A549 (cell line): ENCODE measurements around the gene MYLIP. TPM values are rescaled to one million over a fixed set of nuclear protein-coding genes. Genes with fewer than 3 reads are reported as not detected.
A peak's percentile ranks its signal among the peaks of the same experiment; 100 is the strongest.

Experiments
- ATAC-seq, 2 experiments: fragments of 200-7000 bp in 1 of 2; fragments of >200 bp in 1 of 2; cut with Nextera tagmentation in 1 of 2; cut with Tn5 transposase in 1 of 2; 3 replicates each; pipeline versions ENCODE4 v1.8.0 to v1.9.1; 2018 to 2020; ENCODE audit warnings: mild to moderate bottlenecking in 1 of 2, moderate library complexity in 1 of 2
- CTCF ChIA-PET: fragments of 300-600 bp; sonication (Branson Sonifier 250); formaldehyde crosslinking; extraction: SDS; loops from one replicate; lab custom pipeline; 2021; ENCODE audit warnings: antibody characterized with exemption, inconsistent platforms; lab: Yijun Ruan, JAX
- POLR2A ChIA-PET: fragments of 350-600 bp; formaldehyde crosslinking; extraction: SDS; loops from one replicate; lab custom pipeline; 2021; ENCODE audit warnings: antibody characterized with exemption, inconsistent platforms; lab: Yijun Ruan, JAX
- DNase-seq, 2 experiments: peaks; one replicate each; pipeline versions ENCODE4 v3.0.0 to v3.0.0-alpha.2; 2011 to 2016; ENCODE audit warnings: low read depth in 1 of 2, low spot score in 1 of 2
- FAIRE-seq: peaks from 2 replicates; lab custom pipeline; 2011; peaks lifted over from hg19 to GRCh38; lab: Jason Lieb, UNC
- H3K27ac ChIP-seq, 2 experiments: fragments of >200 bp; sonication (Bioruptor Twin); formaldehyde crosslinking; 3 replicates each; pipeline ENCODE4 v1.5.1; 2016 to 2017
- H3K4me1 ChIP-seq: fragments of >200 bp; sonication (Bioruptor Twin); formaldehyde crosslinking; 3 replicates; pipeline ENCODE4 v1.6.1; 2016
- H3K4me2 ChIP-seq: fragments of >200 bp; sonication (Bioruptor Twin); formaldehyde crosslinking; 3 replicates; pipeline ENCODE4 v1.6.1; 2016
- H3K4me3 ChIP-seq: fragments of >200 bp; sonication (Bioruptor Twin); formaldehyde crosslinking; 3 replicates; pipeline ENCODE4 v1.5.1; 2016
- H3K9me3 ChIP-seq: fragments of >200 bp; sonication (Bioruptor Twin); formaldehyde crosslinking; 3 replicates; pipeline ENCODE4 v1.6.1; 2016
- BHLHE40 ChIP-seq: IDR thresholded peaks from 2 replicates; pipeline ENCODE4 v1.6.1; 2012; ENCODE audit warnings: low read depth, low read length, inconsistent platforms
- CEBPB ChIP-seq, 2 experiments: fragments of >200 bp in 1 of 2; sonication (Bioruptor Twin) in 1 of 2; formaldehyde crosslinking in 1 of 2; IDR thresholded peaks; 2 replicates each; pipeline ENCODE4 v1.6.1; 2012 to 2016
- CTCF ChIP-seq: fragments of >200 bp; sonication (Bioruptor Twin); formaldehyde crosslinking; IDR thresholded peaks from 3 replicates; pipeline ENCODE4 v1.5.1; 2016
- GATA3 ChIP-seq: IDR thresholded peaks from 2 replicates; pipeline ENCODE4 v1.6.1; 2012; ENCODE audit warnings: borderline replicate concordance
- HOXA7 ChIP-seq: fragments of 250-450 bp; sonication (Bioruptor Pico); IDR thresholded peaks from 2 replicates; pipeline ENCODE4 v1.5.0; 2020; ENCODE audit warnings: mild to moderate bottlenecking, moderate library complexity
- KDM5A ChIP-seq: fragments of 200-600 bp; sonication (generic); IDR thresholded peaks from 2 replicates; pipeline ENCODE4 v1.6.1; 2016; ENCODE audit warnings: antibody characterized with exemption, mild to moderate bottlenecking
- MAFK ChIP-seq: fragments of 450-650 bp; IDR thresholded peaks from 2 replicates; pipeline ENCODE4 v1.6.1; 2014; ENCODE audit not compliant: partially characterized antibody
- MAZ ChIP-seq: fragments of 150-350 bp; IDR thresholded peaks from 2 replicates; pipeline ENCODE4 v1.6.1; 2014; ENCODE audit warnings: antibody characterized with exemption, low read depth, low read length, borderline replicate concordance
- MYC ChIP-seq: IDR thresholded peaks from 2 replicates; pipeline ENCODE4 v1.6.1; 2012; ENCODE audit warnings: mild to moderate bottlenecking, inconsistent platforms, low read length, improper control_type of control experiment, borderline replicate concordance
- NPAS2 ChIP-seq: fragments of 250-450 bp; sonication (Bioruptor Pico); IDR thresholded peaks from 2 replicates; pipeline ENCODE4 v1.8.0; 2022; ENCODE audit warnings: mild to moderate bottlenecking, moderate library complexity, borderline replicate concordance
- NR3C1 ChIP-seq: fragments of >200 bp; sonication (Bioruptor Twin); formaldehyde crosslinking; IDR thresholded peaks from 3 replicates; pipeline ENCODE4 v1.6.1; 2017
- PBX3 ChIP-seq: IDR thresholded peaks from 2 replicates; pipeline ENCODE4 v1.6.1; 2012
- PHF8 ChIP-seq: fragments of 200-600 bp; sonication (generic); IDR thresholded peaks from 2 replicates; pipeline ENCODE4 v1.6.1; 2016; ENCODE audit warnings: low read depth, mild to moderate bottlenecking, antibody characterized with exemption, moderate library complexity, borderline replicate concordance
- POLR2A ChIP-seq: IDR thresholded peaks from 2 replicates; pipeline ENCODE4 v1.6.1; 2012; ENCODE audit warnings: mild to moderate bottlenecking, low read length
- RFX5 ChIP-seq: fragments of 450-650 bp; IDR thresholded peaks from 2 replicates; pipeline ENCODE4 v1.7.1; 2014; ENCODE audit warnings: antibody characterized with exemption, mild to moderate bottlenecking, moderate library complexity
- SMC3 ChIP-seq: fragments of >200 bp; sonication (Bioruptor Twin); formaldehyde crosslinking; IDR thresholded peaks from 3 replicates; pipeline ENCODE4 v1.6.1; 2018; ENCODE audit warnings: inconsistent platforms
- TFCP2L1 ChIP-seq: fragments of 250-450 bp; sonication (Bioruptor Pico); IDR thresholded peaks from 2 replicates; pipeline ENCODE4 v1.5.0; 2021; ENCODE audit warnings: mild to moderate bottlenecking
- TP53 ChIP-seq: fragments of 250-450 bp; sonication (Bioruptor Pico); IDR thresholded peaks from 2 replicates; pipeline ENCODE4 v1.5.0; 2021; ENCODE audit warnings: mild to moderate bottlenecking, moderate library complexity
- ZNF302 ChIP-seq: fragments of 250-450 bp; sonication (Bioruptor Pico); IDR thresholded peaks from 2 replicates; pipeline ENCODE4 v1.9.0; 2021; ENCODE audit warnings: inconsistent platforms, mild to moderate bottlenecking, moderate library complexity
- WGBS: methylation state at CpG from one replicate; pipeline ENCODE4 v1.1.6; 2017; ENCODE audit errors: missing lambda C conversion rate; 5-methylcytosine and 5-hydroxymethylcytosine counted together
- polyA plus RNA-seq, 4 experiments: library from polyadenylated mRNA; depleted of rRNA in 3 of 4; stranded (reverse); fragments of >200 nt; fragmentation: RNase III in 1 of 4; extraction: RNeasy Plus Mini Kit Qiagen cat#74134 plus additional on column Dnase treatment in 1 of 4; gene quantifications; 2 replicates in 3 of 4; 3 replicates in 1 of 4; pipeline ENCODE4 v1.2.3, GENCODE V29; 2011 to 2017
- small RNA-seq, 6 experiments: library from RNA; depleted of rRNA; stranded (forward); fragments of <200 nt; gene quantifications; one replicate each; pipeline ENCODE3, GENCODE V24; 2012

MYLIP gene
- polyA plus RNA-seq, 2 of the 4 experiments (the other 2 are of a cell fraction), result 2.3 to 9.1 TPM

GRCh38 chr6:16196260-16196983 is 67.5 kb downstream of the MYLIP start:
- FAIRE-seq (no peak), DNase-seq (no peak), ATAC-seq (peak; percentile 39 to 58; a peak in 5 of 6 replicates)
- TF ChIP-seq SMC3 (no peak), TP53 (CRISPR knock-in tag) (no peak), KDM5A (no peak), CTCF (no peak), CEBPB (IDR thresholded peaks at IDR 0.05) (no peak), RFX5 (no peak), MAZ (no peak), POLR2A (no peak), NPAS2 (CRISPR knock-in tag) (no peak), MYC (no peak), ZNF302 (CRISPR knock-in tag) (no peak)
- ChIA-PET POLR2A (no interaction called here), CTCF (interaction anchor here (0.9 to 2.3 kb wide), 3 partner anchors 10 to 505 kb away, joined by 3 to 7 read pairs (median 6); no protein-coding TSS in a partner anchor)
- Histone ChIP-seq H3K4me3 (peak overlapping the region; percentile 43), H3K27ac (no peak overlapping the region), H3K4me2 (peak overlapping the region; percentile 68), H3K4me1 (no peaks in the 10 kb centered on the region), H3K9me3 (no peaks in the 10 kb centered on the region)
- WGBS, result 23% methylated on average over 13 of the region's 14 CpGs

- ChIA-PET CTCF (interaction anchor here (0.9 to 2.3 kb wide), 5 partner anchors 9 to 506 kb away, joined by 3 to 7 read pairs (median 6); no protein-coding TSS in a partner anchor), POLR2A (no interaction called here)
- Histone ChIP-seq H3K4me3 (peak overlapping the region; percentile 43), H3K27ac (no peak overlapping the region), H3K4me1 (no peaks in the 10 kb centered on the region), H3K4me2 (peak overlapping the region; percentile 68), H3K9me3 (no peaks in the 10 kb centered on the region)
- FAIRE-seq, result no peak
- TF ChIP-seq PBX3 (no peak), RFX5 (no peak), NR3C1 (no peak), TP53 (CRISPR knock-in tag) (no peak), POLR2A (no peak), HOXA7 (CRISPR knock-in tag) (no peak), GATA3 (no peak), MAFK (no peak), PHF8 (no peak), BHLHE40 (no peak), TFCP2L1 (no peak), ZNF302 (CRISPR knock-in tag) (no peak)
- peak in 1 of 2 experiments; percentile 6 for DNase-seq
- ATAC-seq, result peak in 1 of 2 experiments; percentile 53; a peak in 3 of 6 replicates
- WGBS, result 13% methylated on average over 11 of the region's 19 CpGs
These were observed 68.2 kb downstream of the MYLIP start for GRCh38 chr6:16196984-16197546.

Small RNAs within 50 kb of the gene (small RNA-seq; reads per million reads assigned to genes)
- 0 to 1.4 (median 0) reads per million in 6 experiments for gene MIR4639

Other genes with a start within 250 kb of the MYLIP start
- 0.34 and 0.48 TPM in 2 replicates for gene GMPR, start 109.5 kb downstream of the MYLIP start, polyA plus RNA-seq (2011; rRNA removed)
- 0.23 to 0.53 TPM (median 0.26 TPM) in 3 replicates for gene GMPR, start 109.5 kb downstream of the MYLIP start, polyA plus RNA-seq (2017; fragmentation: RNase III; extraction: RNeasy Plus Mini Kit Qiagen cat#74134 plus additional on column Dnase treatment)